PC-9 (cell line): ENCODE measurements around the gene CHIC2. TPM values are rescaled to one million over a fixed set of nuclear protein-coding genes. Genes with fewer than 3 reads are reported as not detected.

Experiments
- BruUV-seq: library from RNA; stranded (reverse); fragments of 400-500 nt; replicated peaks from 2 replicates; lab custom pipeline; 2021; lab: Mats Ljungman, UMichigan
- CTCF ChIA-PET: fragments of 300-600 bp; sonication (Branson Sonifier 250); formaldehyde crosslinking; loops from one replicate; lab custom pipeline; 2022; ENCODE audit warnings: antibody characterized with exemption; lab: Charles Lee
- POLR2A ChIA-PET: fragments of 300-600 bp; sonication (Branson Sonifier 250); formaldehyde crosslinking; loops from one replicate; lab custom pipeline; 2022; ENCODE audit warnings: antibody characterized with exemption; ENCODE audit not compliant: unreplicated experiment; lab: Charles Lee
- DNase-seq, 2 experiments: peaks; one replicate each; pipeline versions ENCODE4 v3.0.0 to v3.0.0-alpha.2; 2015 to 2022; ENCODE audit warnings: mixed read lengths in 1 of 2
- H2AFZ ChIP-seq: fragments of 200-600 bp; sonication (generic); 2 replicates; pipeline ENCODE4 v1.8.1; 2017; ENCODE audit warnings: antibody characterized with exemption
- H3F3A ChIP-seq: fragments of 200-600 bp; sonication (generic); 2 replicates; pipeline ENCODE4 v1.8.1; 2017; ENCODE audit warnings: antibody characterized with exemption, mild to moderate bottlenecking, low read depth; ENCODE audit not compliant: insufficient read depth
- H3K27ac ChIP-seq: fragments of 200-600 bp; sonication (generic); 2 replicates; pipeline ENCODE4 v1.6.1; 2016; ENCODE audit warnings: mixed run types
- H3K27me3 ChIP-seq: fragments of 200-600 bp; sonication (generic); 2 replicates; pipeline ENCODE4 v1.6.1; 2016; ENCODE audit warnings: low read depth, mixed run types; ENCODE audit not compliant: insufficient read depth
- H3K36me3 ChIP-seq: fragments of 200-600 bp; sonication (generic); 2 replicates; pipeline ENCODE4 v1.6.1; 2016; ENCODE audit warnings: low read depth, mixed run types
- H3K4me1 ChIP-seq: fragments of 200-600 bp; sonication (generic); replicated peaks from 2 replicates; pipeline ENCODE4 v1.6.1; 2016; ENCODE audit warnings: mixed run types; ENCODE audit not compliant: insufficient read depth
- H3K4me2 ChIP-seq: fragments of 200-600 bp; sonication (generic); 2 replicates; pipeline ENCODE4 v1.6.1; 2017; ENCODE audit warnings: mixed run types
- H3K4me3 ChIP-seq: fragments of 200-600 bp; sonication (generic); 2 replicates; pipeline ENCODE4 v1.6.1; 2016; ENCODE audit warnings: mixed run types
- H3K79me2 ChIP-seq: fragments of 200-600 bp; sonication (generic); 2 replicates; pipeline ENCODE4 v1.6.1; 2017; ENCODE audit warnings: low read depth, mixed run types
- H3K9me2 ChIP-seq: fragments of 200-600 bp; sonication (generic); 2 replicates; pipeline ENCODE4 v1.8.1; 2017; ENCODE audit warnings: mild to moderate bottlenecking; ENCODE audit not compliant: insufficient read depth
- H3K9me3 ChIP-seq: fragments of 200-600 bp; sonication (generic); 2 replicates; pipeline ENCODE4 v1.8.1; 2016; ENCODE audit warnings: low read depth; ENCODE audit not compliant: insufficient read depth
- H4K20me1 ChIP-seq: fragments of 200-600 bp; sonication (generic); 2 replicates; pipeline ENCODE4 v1.8.1; 2017; ENCODE audit not compliant: insufficient read depth
- CTCF ChIP-seq: fragments of 200-600 bp; sonication (generic); conservative IDR thresholded peaks from 2 replicates; pipeline ENCODE4 v1.6.1; 2017; ENCODE audit warnings: mixed run types, antibody characterized with exemption, mild to moderate bottlenecking, moderate library complexity
- EZH2 ChIP-seq: fragments of 200-600 bp; sonication (generic); IDR thresholded peaks from 2 replicates; pipeline ENCODE4 v1.8.0; 2017; ENCODE audit warnings: antibody characterized with exemption, low read depth
- intact Hi-C: fragments of 100-400 bp; cut with micrococcal nuclease; formaldehyde crosslinking; loops from one replicate; pipeline ENCODE4 v1.10.0; 2022; ENCODE audit not compliant: unreplicated experiment
- total RNA-seq: library from RNA; stranded (reverse); gene quantifications from 2 replicates; pipeline ENCODE4 v1.2.3, GENCODE V29; 2021

CHIC2 gene
- total RNA-seq, 1 experiment from 2014 or later, result 12.1 TPM

GRCh38 chr4:53997898-53998297, 66.5 kb downstream of the CHIC2 start:
- intact Hi-C loops, result no loop called here
- no peaks in the 10 kb centered on the region for H3K79me2 ChIP-seq
- H3F3A ChIP-seq, result no peaks in the 10 kb centered on the region
- ChIA-PET POLR2A (no interaction called here), CTCF (no interaction called here)
- no TSS peak for BruUV-seq
- H3K4me1 ChIP-seq, result no peaks in the 10 kb centered on the region
- no peaks in the 10 kb centered on the region for H3K36me3 ChIP-seq
- H3K4me2 ChIP-seq, result no peak overlapping the region
- no peak for DNase-seq
- no peaks in the 10 kb centered on the region for H3K27me3 ChIP-seq
- H3K9me2 ChIP-seq, result no peaks in the 10 kb centered on the region
- H2AFZ ChIP-seq, result no peak overlapping the region
- H4K20me1 ChIP-seq, result no peaks in the 10 kb centered on the region
- H3K27ac ChIP-seq, result no peak overlapping the region
- no peaks in the 10 kb centered on the region for H3K9me3 ChIP-seq
- TF ChIP-seq CTCF (no peak), EZH2 (no peak)
- H3K4me3 ChIP-seq, result no peak overlapping the region

- Histone ChIP-seq H3F3A (no peaks in the 10 kb centered on the region), H3K36me3 (no peaks in the 10 kb centered on the region), H3K9me3 (no peaks in the 10 kb centered on the region), H4K20me1 (no peaks in the 10 kb centered on the region), H3K9me2 (no peaks in the 10 kb centered on the region), H3K27ac (no peak overlapping the region), H3K4me3 (no peak overlapping the region), H3K4me2 (no peak overlapping the region), H2AFZ (no peak overlapping the region), H3K27me3 (no peaks in the 10 kb centered on the region), H3K79me2 (no peaks in the 10 kb centered on the region), H3K4me1 (no peaks in the 10 kb centered on the region)
- intact Hi-C loops, result no loop called here
- BruUV-seq, result no TSS peak
- ChIA-PET POLR2A (no interaction called here), CTCF (no interaction called here)
- TF ChIP-seq EZH2 (no peak), CTCF (no peak)
- no peak for DNase-seq
Observed at GRCh38 chr4:53994382-53995102, 69.9 kb downstream of the CHIC2 start.

- CTCF ChIA-PET, result no interaction called here
- POLR2A ChIA-PET, result no interaction called here
- TF ChIP-seq EZH2 (no peak), CTCF (no peak)
Observed at GRCh38 chr4:53992785-53993184, 71.6 kb downstream of the CHIC2 start.

More at GRCh38 chr4:53992785-53993184, 71.6 kb downstream of the CHIC2 start:
- no peak for DNase-seq
- intact Hi-C loops, result no loop called here
- Histone ChIP-seq H2AFZ (no peak overlapping the region), H3K36me3 (no peaks in the 10 kb centered on the region), H3K4me3 (no peak overlapping the region), H3K27ac (no peak overlapping the region), H3K9me3 (no peaks in the 10 kb centered on the region), H3K27me3 (no peaks in the 10 kb centered on the region), H4K20me1 (no peaks in the 10 kb centered on the region), H3F3A (no peaks in the 10 kb centered on the region), H3K9me2 (no peaks in the 10 kb centered on the region), H3K79me2 (no peaks in the 10 kb centered on the region), H3K4me2 (no peak overlapping the region), H3K4me1 (no peaks in the 10 kb centered on the region)
- no TSS peak for BruUV-seq
